Measurements from ENCODE around the gene APEH.

- no peak for TF ChIP-seq CTCF (conservative IDR thresholded peaks at IDR 0.05 in 1 of 2, IDR thresholded peaks at IDR 0.05 in 1 of 2; ENCODE audit: low read depth in 1 of 2, low read length in 2 of 2)
- no peak for TF ChIP-seq EZH2 (IDR thresholded peaks at IDR 0.05; ENCODE audit: low read length, missing control alignments)
Observed at GRCh38 chr3:49634736-49635135, 39.4 kb upstream of the APEH start.

All from fibroblast of lung (primary cell).